Liver (tissue), 9 donors: ENCODE data around the gene BGLAP. TPM values are rescaled to one million over a fixed set of nuclear protein-coding genes. Genes with fewer than 3 reads are reported as not detected.

Experiments used
- DNase-seq: peaks from one replicate; pipeline ENCODE4 v3.0.0-alpha.2; 2017; ENCODE audit warnings: low spot score
- H3K27ac ChIP-seq, 2 donors: one replicate each; pipeline ENCODE4 v1.7.0; 2013; ENCODE audit warnings: inconsistent platforms in 2 of 2, low read length in 2 of 2, control low read depth in 1 of 2, low read depth in 1 of 2, mild to moderate bottlenecking in 1 of 2
- H3K27me3 ChIP-seq, 4 donors: one replicate each; pipeline versions ENCODE4 v1.6.1 to v1.7.0; 2013; ENCODE audit warnings: low read length in 3 of 4, inconsistent platforms in 1 of 4, mild to moderate bottlenecking in 1 of 4, moderate library complexity in 1 of 4; ENCODE audit not compliant: control insufficient read depth in 4 of 4, insufficient read depth in 4 of 4
- H3K36me3 ChIP-seq, 4 donors: one replicate each; pipeline versions ENCODE4 v1.6.1 to v1.7.0; 2013; ENCODE audit warnings: low read length in 3 of 4, mild to moderate bottlenecking in 3 of 4, low read depth in 1 of 4, moderate library complexity in 1 of 4; ENCODE audit not compliant: control insufficient read depth in 4 of 4, insufficient read depth in 3 of 4
- H3K4me1 ChIP-seq, 4 donors: one replicate each; pipeline versions ENCODE4 v1.6.1 to v1.7.0; 2013; ENCODE audit warnings: low read length in 3 of 4, mild to moderate bottlenecking in 3 of 4, moderate library complexity in 1 of 4; ENCODE audit not compliant: control insufficient read depth in 4 of 4, insufficient read depth in 4 of 4
- H3K4me3 ChIP-seq, 3 donors: one replicate each; pipeline versions ENCODE4 v1.6.1 to v1.7.0; 2013; ENCODE audit warnings: low read length in 3 of 3, control low read depth in 1 of 3, low read depth in 1 of 3, mild to moderate bottlenecking in 1 of 3
- H3K9ac ChIP-seq, 2 donors: one replicate each; pipeline ENCODE4 v1.7.0; 2013; ENCODE audit warnings: low read length in 2 of 2, mild to moderate bottlenecking in 2 of 2, moderate library complexity in 2 of 2, control low read depth in 1 of 2, low read depth in 1 of 2
- H3K9me3 ChIP-seq, 4 donors: one replicate each; pipeline versions ENCODE4 v1.6.1 to v1.7.0; 2013; ENCODE audit warnings: low read length in 3 of 4; ENCODE audit not compliant: control insufficient read depth in 4 of 4
- ATF3 ChIP-seq: IDR thresholded peaks from 2 replicates; pipeline ENCODE4 v1.6.1; 2016; ENCODE audit warnings: antibody characterized with exemption
- CTCF ChIP-seq: fragments of 150-350 bp; IDR thresholded peaks from 2 replicates; pipeline ENCODE4 v1.5.1; 2017; ENCODE audit warnings: improper control_type of control experiment, low read depth, low read length; ENCODE audit not compliant: missing input control
- EGR1 ChIP-seq, 2 donors: IDR thresholded peaks; 2 replicates each; pipeline ENCODE4 v1.6.1; 2016 to 2018; ENCODE audit warnings: antibody characterized with exemption in 2 of 2, low read depth in 2 of 2
- FOXA1 ChIP-seq: IDR thresholded peaks from 2 replicates; pipeline ENCODE4 v1.6.1; 2016; ENCODE audit warnings: antibody characterized with exemption
- FOXA2 ChIP-seq: IDR thresholded peaks from 2 replicates; pipeline ENCODE4 v1.6.1; 2016; ENCODE audit warnings: antibody characterized with exemption
- GABPA ChIP-seq, 2 donors: IDR thresholded peaks in 1 of 2; conservative IDR thresholded peaks in 1 of 2; 2 replicates each; pipeline ENCODE4 v1.6.1; 2016; ENCODE audit warnings: antibody characterized with exemption in 2 of 2, mild to moderate bottlenecking in 1 of 2, moderate library complexity in 1 of 2
- HNF4A ChIP-seq, 2 donors: conservative IDR thresholded peaks; 2 replicates each; pipeline ENCODE4 v1.6.1; 2016; ENCODE audit warnings: antibody characterized with exemption in 2 of 2, mild to moderate bottlenecking in 2 of 2
- HNF4G ChIP-seq: IDR thresholded peaks from 2 replicates; pipeline ENCODE4 v1.6.1; 2016; ENCODE audit warnings: antibody characterized with exemption
- JUND ChIP-seq, 2 donors: IDR thresholded peaks; 2 replicates each; pipeline ENCODE4 v1.6.1; 2016; ENCODE audit warnings: antibody characterized with exemption in 2 of 2
- NR2F2 ChIP-seq: IDR thresholded peaks from 2 replicates; pipeline ENCODE4 v1.6.1; 2016; ENCODE audit warnings: antibody characterized with exemption
- RAD21 ChIP-seq, 2 donors: IDR thresholded peaks; 2 replicates each; pipeline ENCODE4 v1.6.1; 2016; ENCODE audit warnings: antibody characterized with exemption in 2 of 2, mild to moderate bottlenecking in 2 of 2
- REST ChIP-seq: IDR thresholded peaks from 2 replicates; pipeline ENCODE4 v1.6.1; 2016; ENCODE audit warnings: antibody characterized with exemption, mild to moderate bottlenecking
- RXRA ChIP-seq, 2 donors: IDR thresholded peaks; 2 replicates each; pipeline ENCODE4 v1.6.1; 2017 to 2018; ENCODE audit warnings: antibody characterized with exemption in 2 of 2, mild to moderate bottlenecking in 1 of 2
- SP1 ChIP-seq: IDR thresholded peaks from 2 replicates; pipeline ENCODE4 v1.6.1; 2018; ENCODE audit warnings: antibody characterized with exemption, mild to moderate bottlenecking
- TAF1 ChIP-seq: conservative IDR thresholded peaks from 2 replicates; pipeline ENCODE4 v1.6.1; 2016; ENCODE audit warnings: antibody characterized with exemption, mild to moderate bottlenecking
- YY1 ChIP-seq: IDR thresholded peaks from 2 replicates; pipeline ENCODE4 v1.6.1; 2016; ENCODE audit warnings: antibody characterized with exemption, mild to moderate bottlenecking
- WGBS: extraction: QIAGEN DNeasy Blood & Tissue Kit; methylation state at CpG from one replicate; pipeline ENCODE4 v1.1.7; 2013; 5-methylcytosine and 5-hydroxymethylcytosine counted together
- polyA plus RNA-seq, 2 donors: library from polyadenylated mRNA; stranded (reverse) in 1 of 2; unstranded in 1 of 2; fragments of 200-250 nt in 1 of 2; fragments of >200 nt in 1 of 2; fragmentation: Nextera tagmentation in 1 of 2; extraction: Ambion mirVana in 1 of 2; gene quantifications; one replicate each; pipeline versions ENCODE4 v1.2.1 to v1.2.3, GENCODE V29; 2013 to 2015
- total RNA-seq, 2 donors: library from RNA; depleted of rRNA; stranded (reverse); fragments of >200 nt; gene quantifications; one replicate each; pipeline ENCODE4 v1.2.3, GENCODE V29; 2014
- TF ChIP-seq, protein P1 (sequence below): IDR thresholded peaks from 2 replicates; pipeline ENCODE4 v1.6.1; 2016; ENCODE audit warnings: antibody characterized with exemption
- TF ChIP-seq, protein P2 (sequence below): IDR thresholded peaks from 2 replicates; pipeline ENCODE4 v1.6.1; 2016; ENCODE audit warnings: antibody characterized with exemption
- donor health status: healthy.
- donor health status: healthy.
- donor health status: healthy.
- donor health status: healthy.
- donor health status: healthy.

The BGLAP gene
- total RNA-seq: under 1 TPM; 0.28 to 0.75 TPM
- polyA plus RNA-seq: under 1 TPM in 1 of 2 donors, not detected in 1; 0.06 TPM

DNA sequence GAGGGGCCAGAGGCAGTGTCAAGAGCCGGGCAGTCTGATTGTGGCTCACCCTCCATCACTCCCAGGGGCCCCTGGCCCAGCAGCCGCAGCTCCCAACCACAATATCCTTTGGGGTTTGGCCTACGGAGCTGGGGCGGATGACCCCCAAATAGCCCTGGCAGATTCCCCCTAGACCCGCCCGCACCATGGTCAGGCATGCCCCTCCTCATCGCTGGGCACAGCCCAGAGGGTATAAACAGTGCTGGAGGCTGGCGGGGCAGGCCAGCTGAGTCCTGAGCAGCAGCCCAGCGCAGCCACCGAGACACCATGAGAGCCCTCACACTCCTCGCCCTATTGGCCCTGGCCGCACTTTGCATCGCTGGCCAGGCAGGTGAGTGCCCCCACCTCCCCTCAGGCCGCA is at the start of gene BGLAP:
BGLAP (plus strand) TSS at position 259 of the 400 bp plus-strand sequence; CDS start at position 307, 48 bp downstream.
- WGBS: 88% methylated on average over 14 of the region's 14 CpGs
- H3K36me3 ChIP-seq: peaks cover 2 to 33% (median 20%) of the 10 kb centered on the region in 4 donors
- TF ChIP-seq GABPA (IDR thresholded peaks at IDR 0.05 in 1 of 2, conservative IDR thresholded peaks at IDR 0.05 in 1 of 2): no peak
- TF ChIP-seq FOXA1: no peak
- TF ChIP-seq HNF4A (conservative IDR thresholded peaks at IDR 0.05): no peak
- no peak for TF ChIP-seq TAF1
- no peak for TF ChIP-seq RXRA (IDR thresholded peaks at IDR 0.05)
- TF ChIP-seq RAD21 (IDR thresholded peaks at IDR 0.05): no peak
- TF ChIP-seq, protein P1, sequence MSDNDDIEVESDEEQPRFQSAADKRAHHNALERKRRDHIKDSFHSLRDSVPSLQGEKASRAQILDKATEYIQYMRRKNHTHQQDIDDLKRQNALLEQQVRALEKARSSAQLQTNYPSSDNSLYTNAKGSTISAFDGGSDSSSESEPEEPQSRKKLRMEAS: no peak
- TF ChIP-seq, protein P2, sequence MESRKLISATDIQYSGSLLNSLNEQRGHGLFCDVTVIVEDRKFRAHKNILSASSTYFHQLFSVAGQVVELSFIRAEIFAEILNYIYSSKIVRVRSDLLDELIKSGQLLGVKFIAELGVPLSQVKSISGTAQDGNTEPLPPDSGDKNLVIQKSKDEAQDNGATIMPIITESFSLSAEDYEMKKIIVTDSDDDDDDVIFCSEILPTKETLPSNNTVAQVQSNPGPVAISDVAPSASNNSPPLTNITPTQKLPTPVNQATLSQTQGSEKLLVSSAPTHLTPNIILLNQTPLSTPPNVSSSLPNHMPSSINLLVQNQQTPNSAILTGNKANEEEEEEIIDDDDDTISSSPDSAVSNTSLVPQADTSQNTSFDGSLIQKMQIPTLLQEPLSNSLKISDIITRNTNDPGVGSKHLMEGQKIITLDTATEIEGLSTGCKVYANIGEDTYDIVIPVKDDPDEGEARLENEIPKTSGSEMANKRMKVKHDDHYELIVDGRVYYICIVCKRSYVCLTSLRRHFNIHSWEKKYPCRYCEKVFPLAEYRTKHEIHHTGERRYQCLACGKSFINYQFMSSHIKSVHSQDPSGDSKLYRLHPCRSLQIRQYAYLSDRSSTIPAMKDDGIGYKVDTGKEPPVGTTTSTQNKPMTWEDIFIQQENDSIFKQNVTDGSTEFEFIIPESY: no peak
- TF ChIP-seq HNF4G: no peak
- no peak for TF ChIP-seq SP1
- no peak for TF ChIP-seq EGR1 (IDR thresholded peaks at IDR 0.05; ENCODE audit: low read depth in 2 of 2)
- TF ChIP-seq REST: no peak
- no peak for TF ChIP-seq FOXA2
- no peak for TF ChIP-seq YY1
- no peak for TF ChIP-seq ATF3
- no peak for TF ChIP-seq JUND (IDR thresholded peaks at IDR 0.05)
- TF ChIP-seq NR2F2: no peak
- TF ChIP-seq CTCF: no peak
- H3K9ac ChIP-seq: no peak within 1 kb of the TSS
- peaks cover 4 to 12% (median 8%) of the 10 kb centered on the region in 4 donors for H3K4me1 ChIP-seq
- H3K9me3 ChIP-seq: no peaks in the 10 kb centered on the region
- H3K27ac ChIP-seq: no peak within 1 kb of the TSS
- H3K4me3 ChIP-seq: no peak within 1 kb of the TSS
- no peak for DNase-seq
- no peaks in the 10 kb centered on the region for H3K27me3 ChIP-seq
